Measurements from ENCODE around the gene ISM1. TPM values are rescaled to one million over a fixed set of nuclear protein-coding genes. Genes with fewer than 3 reads are reported as not detected.

The ISM1 gene
- total and polyA plus RNA-seq, 2 of the 13 experiments (the other 11 are each of a cell fraction or from before 2014, with no cell fraction given): 0.40 to 1.4 TPM

DNA sequence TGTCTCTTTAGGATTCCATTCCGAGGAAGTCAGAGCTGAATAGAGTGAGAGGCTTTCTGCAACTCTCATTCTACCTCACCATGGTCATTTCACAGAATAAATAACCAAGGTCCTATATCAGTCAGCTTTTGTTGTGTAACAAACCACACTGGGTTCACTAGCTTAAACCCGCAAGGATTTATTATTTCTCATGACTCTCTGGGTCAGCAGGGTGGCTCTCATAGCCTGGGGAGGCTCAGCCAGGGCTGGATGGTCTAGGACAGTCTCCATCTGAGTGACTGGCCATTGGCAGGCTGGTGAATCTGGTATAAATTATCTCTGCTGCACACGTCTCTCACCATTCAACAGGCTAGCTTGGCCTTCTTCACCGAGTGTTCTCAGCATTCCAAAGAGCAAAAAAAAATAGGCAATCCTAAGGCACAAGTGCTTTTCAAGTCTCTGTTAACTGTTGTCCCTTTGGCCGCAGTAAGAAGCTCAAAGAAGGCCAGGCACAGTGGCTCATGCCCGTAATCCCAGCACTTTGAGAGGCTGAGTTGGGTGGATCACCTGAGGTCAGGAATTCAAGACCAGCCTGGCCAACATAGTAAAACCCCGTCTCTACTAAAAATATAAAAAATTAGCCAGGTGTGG lies 39.7 kb downstream of the ISM1 start (continued):
- TF ChIP-seq, protein P1, sequence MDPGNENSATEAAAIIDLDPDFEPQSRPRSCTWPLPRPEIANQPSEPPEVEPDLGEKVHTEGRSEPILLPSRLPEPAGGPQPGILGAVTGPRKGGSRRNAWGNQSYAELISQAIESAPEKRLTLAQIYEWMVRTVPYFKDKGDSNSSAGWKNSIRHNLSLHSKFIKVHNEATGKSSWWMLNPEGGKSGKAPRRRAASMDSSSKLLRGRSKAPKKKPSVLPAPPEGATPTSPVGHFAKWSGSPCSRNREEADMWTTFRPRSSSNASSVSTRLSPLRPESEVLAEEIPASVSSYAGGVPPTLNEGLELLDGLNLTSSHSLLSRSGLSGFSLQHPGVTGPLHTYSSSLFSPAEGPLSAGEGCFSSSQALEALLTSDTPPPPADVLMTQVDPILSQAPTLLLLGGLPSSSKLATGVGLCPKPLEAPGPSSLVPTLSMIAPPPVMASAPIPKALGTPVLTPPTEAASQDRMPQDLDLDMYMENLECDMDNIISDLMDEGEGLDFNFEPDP (CRISPR knock-in tag; conservative IDR thresholded peaks at IDR 0.05): 0 out of 2 replicates have a peak, but pooled peaks have one; percentile 52
- TF ChIP-seq, protein P2, sequence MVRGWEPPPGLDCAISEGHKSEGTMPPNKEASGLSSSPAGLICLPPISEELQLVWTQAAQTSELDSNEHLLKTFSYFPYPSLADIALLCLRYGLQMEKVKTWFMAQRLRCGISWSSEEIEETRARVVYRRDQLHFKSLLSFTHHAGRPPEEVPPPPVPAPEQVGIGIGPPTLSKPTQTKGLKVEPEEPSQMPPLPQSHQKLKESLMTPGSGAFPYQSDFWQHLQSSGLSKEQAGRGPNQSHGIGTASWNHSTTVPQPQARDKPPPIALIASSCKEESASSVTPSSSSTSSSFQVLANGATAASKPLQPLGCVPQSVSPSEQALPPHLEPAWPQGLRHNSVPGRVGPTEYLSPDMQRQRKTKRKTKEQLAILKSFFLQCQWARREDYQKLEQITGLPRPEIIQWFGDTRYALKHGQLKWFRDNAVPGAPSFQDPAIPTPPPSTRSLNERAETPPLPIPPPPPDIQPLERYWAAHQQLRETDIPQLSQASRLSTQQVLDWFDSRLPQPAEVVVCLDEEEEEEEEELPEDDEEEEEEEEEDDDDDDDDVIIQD (CRISPR knock-in tag; IDR thresholded peaks at IDR 0.05; ENCODE audit: low read depth): no peak
- 0 out of 2 replicates have a peak, but pooled peaks have one; percentile 13 for TF ChIP-seq ZMYM4 (CRISPR knock-in tag; IDR thresholded peaks at IDR 0.05)
- peak; percentile 73; the same call in 1 of the 2 replicates for TF ChIP-seq TEF (CRISPR knock-in tag; IDR thresholded peaks at IDR 0.05)
- TF ChIP-seq SALL1 (CRISPR knock-in tag; IDR thresholded peaks at IDR 0.05): 0 out of 2 replicates have a peak, but pooled peaks have one; percentile 12
- TF ChIP-seq PHF21A (CRISPR knock-in tag; IDR thresholded peaks at IDR 0.05): 0 out of 2 replicates have a peak, but pooled peaks have one; percentile 14
- 0 out of 2 replicates have a peak, but pooled peaks have one; percentile 32 for TF ChIP-seq ZNF724P (CRISPR knock-in tag; IDR thresholded peaks at IDR 0.05; ENCODE audit: borderline replicate concordance)
- TF ChIP-seq IKZF1 (IDR thresholded peaks at IDR 0.05): no peak
- peak; percentile 96 for TF ChIP-seq RBAK (CRISPR knock-in tag; IDR thresholded peaks at IDR 0.05)
- TF ChIP-seq GATAD2A (CRISPR knock-in tag; IDR thresholded peaks at IDR 0.05): peak; percentile 57
- TF ChIP-seq AHDC1 (CRISPR knock-in tag; IDR thresholded peaks at IDR 0.05; ENCODE audit: borderline replicate concordance): 0 out of 2 replicates have a peak, but pooled peaks have one; percentile 33
- 0 out of 2 replicates have a peak, but pooled peaks have one; percentile 13 for TF ChIP-seq MIXL1 (CRISPR knock-in tag; IDR thresholded peaks at IDR 0.05)
- peak; percentile 27; the same call in 1 of the 2 replicates for TF ChIP-seq SOX5 (CRISPR knock-in tag; IDR thresholded peaks at IDR 0.05; ENCODE audit: borderline replicate concordance)
- TF ChIP-seq ZSCAN25 (CRISPR knock-in tag; IDR thresholded peaks at IDR 0.05): no peak
- TF ChIP-seq KLF12 (CRISPR knock-in tag; IDR thresholded peaks at IDR 0.05; ENCODE audit: borderline replicate concordance): no peak
- TF ChIP-seq CEBPG (CRISPR knock-in tag; IDR thresholded peaks at IDR 0.05): peak; percentile 41; the same call in 1 of the 2 replicates
- TF ChIP-seq, protein P3, sequence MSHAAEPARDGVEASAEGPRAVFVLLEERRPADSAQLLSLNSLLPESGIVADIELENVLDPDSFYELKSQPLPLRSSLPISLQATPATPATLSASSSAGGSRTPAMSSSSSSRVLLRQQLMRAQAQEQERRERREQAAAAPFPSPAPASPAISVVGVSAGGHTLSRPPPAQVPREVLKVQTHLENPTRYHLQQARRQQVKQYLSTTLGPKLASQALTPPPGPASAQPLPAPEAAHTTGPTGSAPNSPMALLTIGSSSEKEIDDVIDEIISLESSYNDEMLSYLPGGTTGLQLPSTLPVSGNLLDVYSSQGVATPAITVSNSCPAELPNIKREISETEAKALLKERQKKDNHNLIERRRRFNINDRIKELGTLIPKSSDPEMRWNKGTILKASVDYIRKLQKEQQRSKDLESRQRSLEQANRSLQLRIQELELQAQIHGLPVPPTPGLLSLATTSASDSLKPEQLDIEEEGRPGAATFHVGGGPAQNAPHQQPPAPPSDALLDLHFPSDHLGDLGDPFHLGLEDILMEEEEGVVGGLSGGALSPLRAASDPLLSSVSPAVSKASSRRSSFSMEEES (CRISPR knock-in tag; IDR thresholded peaks at IDR 0.05): 0 out of 2 replicates have a peak, but pooled peaks have one; percentile 24
- TF ChIP-seq SRY (CRISPR knock-in tag; IDR thresholded peaks at IDR 0.05): no peak
- no peak for TF ChIP-seq ZNF7 (CRISPR knock-in tag; IDR thresholded peaks at IDR 0.05)
- 0 out of 2 replicates have a peak, but pooled peaks have one; percentile 4 for TF ChIP-seq EHMT2 (IDR thresholded peaks at IDR 0.05; ENCODE audit: borderline replicate concordance, low read depth, low read length)

Data from HepG2 (cell line).